Neural progenitor cell (in vitro differentiated cells): ENCODE data around the gene PNMA8A. TPM values are rescaled to one million over a fixed set of nuclear protein-coding genes. Genes with fewer than 3 reads are reported as not detected.
A peak's percentile ranks its signal among the peaks of the same experiment; 100 is the strongest.

ENCODE experiments used
- DNase-seq: peaks from one replicate; pipeline ENCODE4 v3.0.0-alpha.2; 2016; ENCODE audit warnings: low spot score
- H2AFZ ChIP-seq: fragments of 200-600 bp; sonication (generic); replicated peaks from 2 replicates; pipeline ENCODE4 v1.6.1; 2016; ENCODE audit warnings: antibody characterized with exemption
- H3F3A ChIP-seq: fragments of 200-600 bp; sonication (generic); 2 replicates; pipeline ENCODE4 v1.6.1; 2016; ENCODE audit warnings: antibody characterized with exemption, low read depth
- H3K27ac ChIP-seq: fragments of 200-600 bp; sonication (generic); 2 replicates; pipeline ENCODE4 v1.5.1; 2016; ENCODE audit warnings: mild to moderate bottlenecking
- H3K27me3 ChIP-seq: fragments of 200-600 bp; sonication (generic); 2 replicates; pipeline ENCODE4 v1.6.1; 2016; ENCODE audit warnings: mild to moderate bottlenecking, moderate library complexity
- H3K36me3 ChIP-seq: fragments of 200-600 bp; sonication (generic); 2 replicates; pipeline ENCODE4 v1.5.1; 2016
- H3K4me1 ChIP-seq: fragments of 200-600 bp; sonication (generic); 2 replicates; pipeline ENCODE4 v1.6.1; 2016; ENCODE audit warnings: mixed run types
- H3K4me2 ChIP-seq: fragments of 200-600 bp; sonication (generic); 2 replicates; pipeline ENCODE4 v1.6.1; 2016
- H3K4me3 ChIP-seq: fragments of 200-600 bp; sonication (generic); 2 replicates; pipeline ENCODE4 v1.5.1; 2016
- H3K79me2 ChIP-seq: fragments of 200-600 bp; sonication (generic); 2 replicates; pipeline ENCODE4 v1.6.1; 2016; ENCODE audit warnings: low read depth
- H3K9ac ChIP-seq: fragments of 200-600 bp; sonication (generic); 2 replicates; pipeline ENCODE4 v1.6.1; 2016
- H3K9me3 ChIP-seq: fragments of 200-600 bp; sonication (generic); 2 replicates; pipeline ENCODE4 v1.5.1; 2016; ENCODE audit warnings: low read depth
- H4K20me1 ChIP-seq: fragments of 200-600 bp; sonication (generic); 2 replicates; pipeline ENCODE4 v1.6.1; 2016; ENCODE audit warnings: low read depth
- H3K27ac Mint-ChIP-seq: 3 replicates; pipeline ENCODE4 v1.8.0; 2021; ENCODE audit warnings: mixed read lengths
- H3K27me3 Mint-ChIP-seq: 2 replicates; pipeline ENCODE4 v1.8.0; 2022; ENCODE audit warnings: low read depth, mild to moderate bottlenecking, inconsistent platforms, moderate library complexity, mixed read lengths; ENCODE audit not compliant: insufficient read depth
- H3K36me3 Mint-ChIP-seq: 3 replicates; pipeline ENCODE4 v1.8.0; 2021; ENCODE audit warnings: mixed read lengths
- H3K4me1 Mint-ChIP-seq: 3 replicates; pipeline ENCODE4 v1.8.0; 2021; ENCODE audit warnings: mixed read lengths
- H3K4me3 Mint-ChIP-seq: 3 replicates; pipeline ENCODE4 v1.8.0; 2021; ENCODE audit warnings: mild to moderate bottlenecking, moderate library complexity, mixed read lengths
- H3K9me3 Mint-ChIP-seq: 3 replicates; pipeline ENCODE4 v1.8.0; 2020; ENCODE audit warnings: mixed read lengths
- CTCF ChIP-seq: fragments of 200-600 bp; sonication (generic); IDR thresholded peaks from 2 replicates; pipeline ENCODE4 v1.5.1; 2017; ENCODE audit warnings: antibody characterized with exemption, mild to moderate bottlenecking
- EZH2 ChIP-seq: fragments of 200-600 bp; sonication (generic); IDR thresholded peaks from 2 replicates; pipeline ENCODE4 v1.6.1; 2017; ENCODE audit warnings: antibody characterized with exemption, mild to moderate bottlenecking, moderate library complexity
- EZH2phosphoT487 ChIP-seq: fragments of 200-600 bp; sonication (generic); IDR thresholded peaks from 2 replicates; pipeline ENCODE4 v1.6.1; 2017; ENCODE audit warnings: antibody characterized with exemption
- total RNA-seq: library from RNA; depleted of rRNA; stranded (reverse); fragments of >200 nt; gene quantifications from 2 replicates; pipeline ENCODE4 v1.2.3, GENCODE V29; 2015; ENCODE audit warnings: low replicate concordance

The PNMA8A gene
- total RNA-seq, 1 donor from 2014 or later: 43.9 TPM

- Mint-ChIP-seq H3K27me3 (no peaks in the 10 kb centered on the region), H3K4me3 (no peak overlapping the region), H3K9me3 (peaks cover 3% of the 10 kb centered on the region), H3K36me3 (no peaks in the 10 kb centered on the region), H3K4me1 (peaks cover 3% of the 10 kb centered on the region), H3K27ac (peak overlapping the region; percentile 4)
- Histone ChIP-seq H3K9ac (no peak overlapping the region), H3K79me2 (no peaks in the 10 kb centered on the region), H3K4me3 (no peak overlapping the region), H3K36me3 (no peaks in the 10 kb centered on the region), H3K4me2 (no peak overlapping the region), H2AFZ (peak overlapping the region; percentile 54), H4K20me1 (no peaks in the 10 kb centered on the region), H3K27ac (no peak overlapping the region), H3F3A (no peaks in the 10 kb centered on the region), H3K9me3 (no peaks in the 10 kb centered on the region), H3K27me3 (no peaks in the 10 kb centered on the region), H3K4me1 (no peaks in the 10 kb centered on the region)
- DNase-seq: peak; percentile 93
- TF ChIP-seq EZH2 (no peak), CTCF (peak; percentile 97)
These were observed 42.3 kb upstream of the PNMA8A start for GRCh38 chr19:46513461-46514236.

- Histone ChIP-seq H3K27me3 (no peaks in the 10 kb centered on the region), H4K20me1 (no peaks in the 10 kb centered on the region), H2AFZ (no peak overlapping the region), H3K27ac (no peak overlapping the region), H3K4me1 (no peaks in the 10 kb centered on the region), H3K4me3 (no peak overlapping the region), H3K9me3 (no peaks in the 10 kb centered on the region), H3K79me2 (no peaks in the 10 kb centered on the region), H3K36me3 (no peaks in the 10 kb centered on the region), H3K9ac (no peak overlapping the region), H3K4me2 (no peak overlapping the region), H3F3A (no peaks in the 10 kb centered on the region)
- H3K9me3 Mint-ChIP-seq: peaks cover 3% of the 10 kb centered on the region
- peaks cover 3% of the 10 kb centered on the region for H3K27me3 Mint-ChIP-seq
- no peak overlapping the region for H3K4me3 Mint-ChIP-seq
- no peak for DNase-seq
- TF ChIP-seq EZH2 (no peak), CTCF (no peak), EZH2phosphoT487 (no peak)
- peaks cover 3% of the 10 kb centered on the region for H3K4me1 Mint-ChIP-seq
- no peak overlapping the region for H3K27ac Mint-ChIP-seq
- H3K36me3 Mint-ChIP-seq: no peaks in the 10 kb centered on the region
These were observed 39.9 kb upstream of the PNMA8A start for GRCh38 chr19:46511237-46511636.

GRCh38 chr19:46508206-46508605, 36.8 kb upstream of the PNMA8A start:
- H3F3A ChIP-seq: no peaks in the 10 kb centered on the region
- H3K9ac ChIP-seq: no peak overlapping the region
- H3K4me1 ChIP-seq: no peaks in the 10 kb centered on the region
- no peaks in the 10 kb centered on the region for H3K79me2 ChIP-seq
- H3K9me3 ChIP-seq: no peaks in the 10 kb centered on the region
- no peak overlapping the region for H3K27ac ChIP-seq
- Mint-ChIP-seq H3K4me1 (peaks cover 12% of the 10 kb centered on the region), H3K4me3 (no peak overlapping the region), H3K27ac (no peak overlapping the region), H3K36me3 (no peaks in the 10 kb centered on the region), H3K9me3 (peaks cover 3% of the 10 kb centered on the region), H3K27me3 (peaks cover 10% of the 10 kb centered on the region)
- DNase-seq: no peak
- H3K36me3 ChIP-seq: no peaks in the 10 kb centered on the region
- H4K20me1 ChIP-seq: no peaks in the 10 kb centered on the region
- no peak overlapping the region for H3K4me3 ChIP-seq
- H2AFZ ChIP-seq: no peak overlapping the region
- H3K27me3 ChIP-seq: no peaks in the 10 kb centered on the region
- no peak for TF ChIP-seq CTCF
- TF ChIP-seq EZH2: no peak
- no peak for TF ChIP-seq EZH2phosphoT487
- no peak overlapping the region for H3K4me2 ChIP-seq
